Testis (tissue), 3 donors: ENCODE data around the gene ANKRD55. TPM values are rescaled to one million over a fixed set of nuclear protein-coding genes. Genes with fewer than 3 reads are reported as not detected.

ENCODE experiments used
- DNase-seq: peaks from one replicate; pipeline ENCODE4 v3.0.0-alpha.2; 2019
- H3K27ac ChIP-seq, 2 donors: fragments of 200-600 bp; sonication (generic); one replicate each; pipeline ENCODE4 v1.5.1; 2019
- H3K27me3 ChIP-seq: fragments of 200-600 bp; sonication (generic); one replicate; pipeline ENCODE4 v1.5.1; 2019
- H3K36me3 ChIP-seq: fragments of 200-600 bp; sonication (generic); one replicate; pipeline ENCODE4 v1.5.1; 2017; ENCODE audit warnings: low read depth; ENCODE audit errors: missing control alignments
- H3K4me1 ChIP-seq: fragments of 200-600 bp; sonication (generic); one replicate; pipeline ENCODE4 v1.5.1; 2019
- H3K4me3 ChIP-seq, 2 donors: fragments of 200-600 bp; sonication (generic); one replicate each; pipeline ENCODE4 v1.5.1; 2017 to 2019
- H3K9me3 ChIP-seq: fragments of 200-600 bp; sonication (generic); one replicate; pipeline ENCODE4 v1.5.1; 2017
- CTCF ChIP-seq, 3 experiments: fragments of 450-650 bp in 2 of 3; fragments of 200-600 bp in 1 of 3; sonication (generic) in 1 of 3; IDR thresholded peaks; one replicate each; pipeline ENCODE4 v1.5.1; 2016 to 2019; ENCODE audit warnings: antibody characterized with exemption in 3 of 3, mild to moderate bottlenecking in 2 of 3, moderate library complexity in 1 of 3
- POLR2A ChIP-seq: fragments of 450-650 bp; IDR thresholded peaks from one replicate; pipeline ENCODE4 v1.6.1; 2017; ENCODE audit warnings: antibody characterized with exemption, mild to moderate bottlenecking, moderate library complexity
- WGBS, 2 donors: methylation state at CpG; one replicate each; pipeline ENCODE4 v1.1.5; 2018; 5-methylcytosine and 5-hydroxymethylcytosine counted together
- intact Hi-C: fragments of 100-400 bp; cut with DNase I; formaldehyde crosslinking; loops from one replicate; pipeline ENCODE4 v1.15.1; 2023; ENCODE audit warnings: low total_unique reads
- polyA plus RNA-seq: library from polyadenylated mRNA; stranded (reverse); fragments of 350-450 nt; fragmentation: Illumina TruSeq; extraction: RNeasy Lipid Tissue Mini Kit (QIAGEN cat#74804); gene quantifications from one replicate; pipeline ENCODE4 v1.2.3, GENCODE V29; 2014; ENCODE audit warnings: low read depth, low replicate concordance; ENCODE audit not compliant: insufficient read depth
- small RNA-seq, 2 donors: library from RNA; depleted of rRNA; stranded (forward); fragments of <200 nt; gene quantifications; one replicate each; pipeline ENCODE3, GENCODE V24; 2016
- total RNA-seq, 2 donors: library from RNA; depleted of rRNA; stranded (reverse); fragments of >200 nt; gene quantifications; one replicate each; pipeline ENCODE4 v1.2.3, GENCODE V29; 2016

ANKRD55 gene
- total and polyA plus RNA-seq, 3 donors from 2014 or later: 6.1 to 28.1 (median 6.2) TPM

- TF ChIP-seq CTCF (IDR thresholded peaks at IDR 0.05) (no peak), POLR2A (no peak)
- WGBS, 2 donors: 93 to 95% methylated on average over 1 of the region's 1 CpG
- Histone ChIP-seq H3K36me3 (no peaks in the 10 kb centered on the region), H3K4me3 (no peak overlapping the region), H3K27ac (no peak overlapping the region), H3K9me3 (no peaks in the 10 kb centered on the region), H3K4me1 (peaks cover 14% of the 10 kb centered on the region), H3K27me3 (no peaks in the 10 kb centered on the region)
- no peak for DNase-seq
- intact Hi-C loops: no loop called here
These were observed 180.4 kb downstream of the ANKRD55 start for GRCh38 chr5:56052735-56053134.

- no peak overlapping the region for H3K4me3 ChIP-seq
- TF ChIP-seq CTCF (IDR thresholded peaks at IDR 0.05) (no peak), POLR2A (no peak)
- H3K9me3 ChIP-seq: no peaks in the 10 kb centered on the region
- H3K36me3 ChIP-seq: no peaks in the 10 kb centered on the region
- 3 to 8% methylated on average over 1 of the region's 1 CpG for WGBS, 2 donors
- DNase-seq: no peak
- H3K27me3 ChIP-seq: no peaks in the 10 kb centered on the region
- H3K27ac ChIP-seq: peak overlapping the region in 1 of 2 donors; percentile 5
- peaks cover 14% of the 10 kb centered on the region for H3K4me1 ChIP-seq
- intact Hi-C loops: no loop called here
These were observed 182.4 kb downstream of the ANKRD55 start for GRCh38 chr5:56050551-56051255.

Small RNA genes lying within 50 kb of the gene (small RNA-seq; reads per million reads assigned to genes)
- gene RNA5SP184: 0 reads per million in 2 donors
- gene RNA5SP185: 0.09 to 0.38 reads per million in 2 donors
- 0 reads per million in 2 donors for gene RNU6-299P

Other genes with a start within 250 kb of the ANKRD55 start
- gene IL6ST, start 238.4 kb downstream of the ANKRD55 start, total RNA-seq: 10 to 100 TPM; 83.1 to 98.2 TPM
- gene IL6ST, start 238.4 kb downstream of the ANKRD55 start, polyA plus RNA-seq: 63.0 TPM